Activated T-cell treated with anti-CD3 and anti-CD28 coated beads, Interleukin-2, amount 50 U/mL, for 48 hours (primary cell): ENCODE data around the gene TNFSF10.

Experiments
- DNase-seq, 2 experiments: peaks; one replicate each; pipeline ENCODE4 v3.0.0-alpha.2; 2020

Gene TNFSF10

DNA sequence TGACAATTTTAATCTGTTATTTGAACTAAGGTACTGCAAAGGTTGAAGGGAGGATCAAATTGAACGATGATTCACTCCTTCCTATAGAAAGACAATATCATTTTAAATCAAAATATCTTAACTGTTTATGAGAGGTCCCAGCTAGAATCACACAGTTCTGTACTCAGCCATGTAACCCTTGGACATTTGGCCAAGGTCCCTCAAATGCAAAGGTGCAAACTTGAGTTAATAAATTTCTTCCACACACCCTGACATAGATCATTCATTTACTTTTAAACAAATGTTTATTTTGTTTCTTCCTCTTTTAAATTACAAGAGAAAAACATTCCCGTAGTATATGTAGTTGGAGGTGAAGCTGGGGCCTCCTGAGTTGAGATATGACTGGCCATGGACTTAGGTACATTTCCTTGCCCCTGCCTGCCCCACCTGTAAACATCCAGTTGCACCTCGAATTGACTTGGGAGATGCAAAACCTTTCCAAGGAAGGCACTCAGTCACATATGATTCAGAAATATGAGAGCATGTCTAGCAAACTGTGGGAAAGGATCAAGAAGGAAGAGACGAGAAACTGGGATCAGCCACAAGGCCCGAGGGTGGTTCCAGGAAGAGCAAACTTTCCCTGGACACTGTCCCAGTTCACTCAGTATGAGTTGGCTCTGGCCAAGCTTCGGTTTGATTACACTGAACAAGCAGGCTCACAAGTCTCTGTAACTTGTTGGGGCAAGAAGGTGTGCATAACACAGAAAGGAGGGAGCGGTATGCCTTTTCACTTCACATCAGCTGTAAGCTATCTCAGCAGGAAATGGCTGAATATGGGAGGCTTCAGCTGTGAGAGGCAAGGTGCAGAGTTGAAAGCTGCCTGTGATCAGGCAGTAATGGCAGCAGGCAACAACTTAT lies 6.7 kb downstream of the TNFSF10 start:
- peak; percentile 53 to 57 for DNase-seq

DNA sequence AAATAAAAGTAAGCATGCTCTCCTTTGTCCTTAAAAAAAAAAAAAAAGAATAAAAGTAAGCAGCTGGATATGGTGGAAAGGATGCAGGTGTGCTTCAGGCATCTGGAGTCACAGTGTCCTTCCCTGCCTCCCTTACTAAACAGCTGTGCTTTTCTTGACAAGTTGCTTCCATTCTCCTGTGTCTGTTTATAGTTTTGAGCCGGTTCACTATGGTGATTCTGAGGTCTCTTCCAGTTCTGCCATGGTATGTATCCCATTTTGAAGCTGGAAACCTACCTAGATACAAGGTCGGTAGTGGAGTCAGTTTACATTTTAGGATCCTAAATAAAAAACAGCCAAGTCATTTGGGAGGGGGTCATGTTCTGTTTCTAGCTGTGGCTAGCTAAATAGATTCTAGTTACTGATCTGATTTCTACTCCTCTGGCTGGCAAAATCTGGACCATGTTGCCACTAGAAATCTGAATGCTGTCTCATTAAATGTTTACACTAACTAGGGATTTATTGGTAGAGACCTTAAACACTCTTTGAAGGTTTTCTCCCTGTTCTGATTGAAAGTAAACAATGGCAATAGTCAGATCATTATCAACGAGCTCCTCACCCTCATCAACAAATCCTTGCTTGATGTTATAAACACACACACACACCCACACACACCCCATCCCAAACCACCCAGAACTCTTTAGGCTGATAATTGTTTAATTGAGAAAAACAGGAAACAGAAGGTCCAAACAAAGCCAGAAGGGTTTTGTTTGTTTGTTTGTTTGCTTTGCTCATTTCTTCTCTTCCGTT lies 7.9 kb downstream of the TNFSF10 start:
- no peak for DNase-seq

DNA sequence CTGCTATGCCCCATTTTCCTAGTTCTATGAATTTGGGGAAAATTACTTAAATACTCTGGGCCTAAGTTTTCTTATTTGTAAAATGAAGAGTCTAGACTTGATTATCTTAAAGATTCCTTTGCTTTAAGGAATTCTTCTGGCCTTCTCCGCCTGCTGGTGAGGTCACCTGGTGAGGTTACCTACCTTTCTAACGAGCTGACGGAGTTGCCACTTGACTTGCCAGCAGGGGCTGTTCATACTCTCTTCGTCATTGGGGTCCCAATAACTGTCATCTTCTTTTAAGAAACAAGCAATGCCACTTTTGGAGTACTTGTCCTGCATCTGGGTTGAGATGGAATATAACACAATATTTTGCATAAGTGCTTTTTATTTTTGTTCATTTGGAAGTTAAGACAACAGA lies 8.6 kb downstream of the TNFSF10 start:
- no peak for DNase-seq

DNA sequence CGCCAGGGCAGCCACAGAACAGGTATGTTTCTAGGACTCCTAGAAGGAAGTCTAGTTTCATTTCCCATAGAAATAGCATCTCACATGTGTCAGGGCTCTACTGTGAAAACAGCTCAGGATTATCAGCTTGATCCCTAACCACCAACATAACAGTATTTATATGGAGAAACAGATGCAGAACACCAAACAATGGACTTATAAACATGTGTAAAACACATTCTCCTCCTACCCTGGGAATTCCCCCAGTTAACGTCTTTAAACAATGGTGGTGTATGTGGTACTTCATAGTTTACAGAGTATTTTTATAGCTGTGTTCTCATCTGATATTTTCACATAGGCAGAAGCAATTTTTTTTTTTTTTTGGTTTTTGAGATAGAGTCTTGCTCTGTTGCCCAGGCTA lies 9.7 kb downstream of the TNFSF10 start:
- DNase-seq, result no peak

DNA sequence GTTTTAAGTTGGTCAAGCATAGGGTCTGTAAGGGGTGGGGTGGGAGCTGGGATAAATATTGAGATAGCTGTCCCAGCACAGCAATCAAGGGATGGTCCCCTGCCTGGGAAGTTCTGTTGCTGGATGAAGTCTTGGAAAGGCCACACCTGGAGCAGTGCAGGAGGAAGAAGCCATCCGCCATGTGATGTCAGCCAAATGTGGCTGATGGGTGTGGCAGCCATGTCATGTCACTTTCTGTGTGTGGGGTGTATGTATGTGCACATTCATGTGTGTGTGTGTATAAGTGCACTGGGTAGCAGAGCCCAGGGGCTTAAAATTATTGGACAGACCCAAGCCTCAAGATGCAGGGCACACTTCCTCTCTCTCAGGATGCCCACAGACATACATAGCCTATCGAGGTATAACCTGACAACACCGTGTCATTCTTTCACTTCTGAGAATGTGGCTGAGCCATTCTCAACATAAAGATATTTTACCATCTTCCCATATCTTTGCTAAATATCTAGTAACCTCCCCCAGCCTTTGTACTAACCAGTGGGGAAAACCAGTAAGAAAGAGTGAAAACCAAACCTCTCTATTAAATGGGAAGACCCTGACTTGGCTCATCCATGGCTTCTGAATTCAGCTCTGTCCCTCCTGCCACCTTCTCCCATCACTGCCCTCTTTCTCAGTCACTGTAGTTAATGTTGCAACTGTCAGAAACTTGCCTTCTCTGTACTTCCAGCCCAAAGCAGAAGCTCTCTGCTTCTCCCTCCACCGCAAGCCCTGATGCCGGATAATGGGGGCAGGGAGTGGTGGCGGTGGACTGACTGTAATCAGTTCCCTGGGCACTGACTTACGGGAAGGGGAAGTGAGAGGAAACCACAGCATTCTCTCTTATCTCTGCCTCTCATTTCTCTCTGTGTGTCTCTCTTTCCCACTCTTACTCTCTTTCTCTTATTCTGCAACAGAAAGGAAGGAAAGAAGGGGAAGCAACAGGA lies 11.2 kb downstream of the TNFSF10 start:
- peak; percentile 84 for DNase-seq

DNA sequence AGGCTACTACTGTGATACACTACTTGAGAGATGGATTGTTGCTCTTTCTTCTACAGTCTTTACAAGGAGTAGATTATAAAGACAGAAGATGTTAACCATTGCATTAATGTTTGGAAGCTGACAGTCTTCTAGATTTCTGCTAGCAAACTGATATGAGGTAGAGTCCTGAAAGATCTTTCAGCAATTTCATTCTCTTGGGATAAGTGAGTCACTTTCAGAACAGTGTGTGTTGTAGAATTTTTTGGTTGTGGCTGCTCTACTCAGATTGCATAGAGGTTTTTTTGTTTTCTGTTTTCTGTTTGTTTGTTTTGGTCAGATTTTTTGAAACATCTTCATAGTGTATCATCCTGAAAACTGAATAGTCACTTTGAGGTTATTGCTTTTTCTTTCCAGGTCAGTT lies 17.1 kb downstream of the TNFSF10 start:
- no peak for DNase-seq

DNA sequence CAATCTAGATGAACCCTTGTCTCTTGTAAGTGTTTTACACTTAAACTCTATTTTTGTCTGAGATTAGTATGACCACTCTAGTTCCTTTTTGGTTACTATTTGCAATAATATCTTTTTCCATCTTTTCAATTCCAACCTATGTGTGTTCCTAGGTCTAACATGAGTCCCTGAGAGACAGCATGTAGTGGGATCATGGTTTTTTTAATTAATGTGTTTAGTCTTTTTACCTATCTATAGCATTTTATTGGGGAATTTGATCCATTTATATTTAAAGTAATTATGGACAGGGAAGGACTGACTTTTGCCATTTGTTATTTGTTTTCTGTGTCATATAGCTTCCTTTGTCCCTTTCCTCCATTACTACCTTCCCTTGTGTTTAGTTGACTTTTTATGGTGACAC lies 21.7 kb downstream of the TNFSF10 start:
- DNase-seq, result no peak

DNA sequence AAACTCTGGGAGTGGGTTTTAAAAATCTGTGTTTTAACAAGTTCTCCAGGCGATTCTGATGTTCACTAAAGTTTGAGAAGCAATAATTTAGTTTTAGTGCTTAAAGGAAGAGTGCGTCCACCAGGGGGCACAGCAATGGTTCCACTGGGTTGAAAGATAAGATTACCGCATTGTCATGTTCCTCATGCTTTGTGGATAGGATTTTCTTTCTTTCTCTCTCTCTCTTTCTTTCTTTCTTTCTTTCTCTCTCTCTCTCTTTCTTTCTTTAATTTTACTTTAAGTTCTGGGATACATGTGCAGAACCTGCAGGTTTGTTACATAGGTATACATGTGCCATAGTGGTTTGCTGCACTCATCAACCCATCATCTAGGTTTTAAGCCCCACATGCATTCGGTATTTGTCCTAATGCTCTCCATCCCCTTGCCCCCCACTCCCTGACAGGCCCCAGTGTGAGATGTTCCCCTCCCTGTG lies 33.0 kb downstream of the TNFSF10 start:
- DNase-seq, result peak; percentile 85

DNA sequence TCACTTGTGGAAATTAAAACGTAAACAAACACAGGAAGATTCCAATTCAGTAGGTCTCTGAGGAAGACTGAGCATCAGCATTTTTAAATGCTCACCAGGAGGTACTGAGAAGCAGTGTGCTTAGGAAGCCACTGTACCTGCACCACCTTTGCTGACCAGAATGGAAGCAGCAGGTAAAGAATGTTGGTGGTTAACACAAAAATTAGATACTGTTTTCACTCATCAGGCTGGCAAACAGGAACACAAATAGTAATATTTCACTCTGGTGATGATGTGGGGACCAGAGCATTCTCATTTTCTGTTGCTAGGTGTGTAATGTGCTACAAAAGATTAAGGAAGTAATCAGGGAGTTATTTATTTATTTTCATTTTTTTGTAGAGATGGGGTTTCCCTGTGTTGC lies 45.1 kb downstream of the TNFSF10 start:
- no peak for DNase-seq

DNA sequence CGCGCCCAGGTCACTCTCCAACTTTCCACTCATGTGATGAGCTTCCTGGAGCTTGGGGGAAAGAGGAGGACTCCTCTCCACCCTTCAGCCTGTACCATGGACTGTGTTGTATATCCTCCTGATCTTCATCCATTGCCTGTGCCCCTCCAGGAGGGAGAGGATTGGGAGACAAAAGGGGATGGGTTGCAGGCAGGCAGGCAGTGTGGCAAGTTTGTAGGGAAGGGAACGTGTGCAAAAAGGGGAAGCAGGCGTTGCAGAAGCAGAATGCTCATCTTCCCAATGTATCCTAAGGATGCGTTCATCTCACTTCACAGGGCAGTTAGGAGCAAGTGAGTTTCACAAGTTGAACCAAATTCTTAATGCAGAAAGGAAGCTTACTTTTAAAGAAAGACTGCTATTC lies 46.9 kb downstream of the TNFSF10 start:
- no peak for DNase-seq

DNA sequence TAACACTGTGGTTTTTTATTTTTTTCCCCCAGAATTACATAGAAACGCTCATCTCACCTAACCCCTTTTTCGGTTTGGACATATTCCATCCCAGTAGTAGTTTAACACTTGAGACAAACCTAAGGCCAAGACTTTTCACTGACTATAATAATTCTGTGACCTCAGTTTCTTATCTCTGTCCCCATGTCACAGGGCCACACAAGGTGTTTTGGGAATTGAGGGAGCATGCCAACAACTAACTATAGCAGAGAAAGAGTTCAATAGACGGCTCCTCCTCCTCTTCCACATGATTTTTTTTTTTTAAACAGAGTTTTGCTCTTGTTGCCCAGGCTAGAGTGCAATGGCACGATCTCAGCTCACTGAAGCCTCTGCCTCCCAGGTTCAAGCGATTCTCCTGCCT lies 47.5 kb downstream of the TNFSF10 start:
- no peak for DNase-seq

DNA sequence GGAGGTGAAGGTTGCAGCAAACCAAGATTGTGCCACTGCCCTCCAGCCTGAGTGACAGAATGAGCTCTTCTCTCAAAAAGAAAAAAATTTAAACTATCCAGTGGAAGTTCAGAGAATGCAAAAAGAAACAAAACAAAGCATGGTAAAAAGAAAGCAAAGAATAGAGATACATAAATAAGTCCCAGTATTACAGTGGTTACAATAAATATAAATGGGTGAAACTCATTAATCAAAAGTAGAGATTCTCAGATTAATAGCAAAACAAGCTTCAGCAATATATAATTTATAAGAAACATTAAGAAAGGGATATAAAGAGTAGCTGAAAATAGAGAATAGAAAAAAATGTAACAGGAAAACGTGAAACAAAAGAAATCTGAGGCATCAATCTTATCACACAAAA lies 51.3 kb downstream of the TNFSF10 start:
- DNase-seq, result no peak

DNA sequence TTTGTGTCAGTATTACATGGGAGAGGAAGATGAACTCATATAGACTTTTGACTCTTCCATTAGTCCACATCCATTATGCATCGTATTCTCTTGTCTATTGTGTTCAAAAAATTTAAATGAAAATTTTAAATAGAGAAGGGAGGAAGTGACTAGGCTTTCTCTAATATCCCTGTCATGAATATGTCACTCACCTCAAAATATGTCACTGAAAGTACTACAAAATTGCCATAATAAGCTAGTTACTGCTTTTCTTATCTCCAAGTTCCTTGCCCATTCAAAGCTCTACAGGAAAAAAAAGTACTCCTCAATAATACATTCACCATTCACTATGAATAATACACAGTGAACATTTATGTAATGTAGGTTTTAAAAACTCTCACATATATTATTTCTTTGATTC lies 52.6 kb downstream of the TNFSF10 start:
- no peak for DNase-seq

DNA sequence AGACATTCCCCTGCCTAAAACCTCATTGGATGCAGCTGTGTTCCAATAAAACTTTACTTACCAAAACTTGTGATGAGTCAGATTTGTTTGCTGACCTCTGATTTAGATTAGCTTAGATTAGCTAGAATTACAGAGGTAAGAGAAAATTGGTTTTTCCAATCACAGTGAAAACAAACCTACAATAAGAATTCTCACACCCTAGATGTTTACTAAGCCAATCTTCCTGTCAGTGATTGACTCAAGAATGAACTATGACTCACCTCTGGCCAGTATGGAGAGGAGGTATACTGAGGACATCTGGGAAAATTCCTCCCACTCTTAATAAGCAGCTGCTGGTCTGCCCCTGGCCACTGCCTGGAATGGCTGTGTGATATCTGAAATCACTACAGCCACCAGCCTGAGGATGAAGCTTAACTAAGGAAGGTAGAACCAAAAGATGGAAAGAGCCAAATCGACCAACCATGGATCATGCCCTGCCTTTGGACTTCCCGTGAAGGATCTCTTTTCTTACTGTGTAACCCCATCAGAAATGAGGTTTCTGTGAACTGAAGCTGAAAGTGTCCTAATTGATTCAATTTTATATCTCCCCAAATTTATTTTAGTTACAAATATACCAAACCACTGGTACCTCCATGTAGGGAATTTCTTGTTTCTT lies 55.9 kb downstream of the TNFSF10 start:
- DNase-seq, result no peak

DNA sequence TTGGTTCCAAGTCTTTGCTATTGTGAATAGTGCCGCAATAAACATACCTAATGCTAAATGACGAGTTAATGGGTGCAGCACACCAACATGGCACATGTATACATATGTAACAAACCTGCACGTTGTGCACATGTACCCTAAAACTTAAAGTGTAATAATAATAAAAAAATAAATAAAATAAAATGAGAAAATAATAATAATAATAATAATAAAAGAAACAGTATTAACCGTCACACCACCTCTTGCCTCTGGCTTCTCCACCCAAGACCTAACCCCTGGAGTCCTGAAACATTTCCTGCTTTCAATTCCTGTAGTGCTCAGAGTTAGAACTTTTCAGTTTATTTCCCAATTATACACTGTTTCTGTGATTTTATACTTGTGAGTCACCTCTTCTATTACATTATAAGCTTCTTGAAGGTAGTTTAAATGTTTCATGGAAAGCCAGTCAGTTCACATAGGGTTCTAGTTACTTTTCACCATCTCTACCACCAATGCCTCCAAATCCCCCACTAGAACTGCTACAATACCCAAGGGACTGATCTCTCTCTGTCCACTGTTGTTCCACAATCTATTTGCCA lies 56.6 kb downstream of the TNFSF10 start:
- no peak for DNase-seq

DNA sequence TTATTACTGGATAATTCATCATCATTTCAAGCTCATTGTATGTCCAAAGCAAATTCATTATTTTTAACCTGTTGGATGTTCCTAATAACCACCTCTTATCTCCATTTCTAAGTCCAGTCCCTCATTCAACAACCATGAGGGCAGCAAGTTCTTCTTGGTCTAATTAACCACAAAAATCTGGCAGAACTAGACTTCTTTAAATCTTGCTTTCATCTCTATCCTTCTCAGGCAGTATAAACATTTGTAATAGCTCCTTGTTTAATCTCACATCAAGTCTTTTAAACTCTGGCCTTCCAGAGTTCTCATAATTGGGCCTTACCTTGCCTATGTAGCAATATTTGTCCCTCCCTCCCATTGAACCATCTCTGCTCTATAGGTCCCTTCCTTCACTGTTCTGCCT lies 57.9 kb downstream of the TNFSF10 start:
- DNase-seq, result no peak

DNA sequence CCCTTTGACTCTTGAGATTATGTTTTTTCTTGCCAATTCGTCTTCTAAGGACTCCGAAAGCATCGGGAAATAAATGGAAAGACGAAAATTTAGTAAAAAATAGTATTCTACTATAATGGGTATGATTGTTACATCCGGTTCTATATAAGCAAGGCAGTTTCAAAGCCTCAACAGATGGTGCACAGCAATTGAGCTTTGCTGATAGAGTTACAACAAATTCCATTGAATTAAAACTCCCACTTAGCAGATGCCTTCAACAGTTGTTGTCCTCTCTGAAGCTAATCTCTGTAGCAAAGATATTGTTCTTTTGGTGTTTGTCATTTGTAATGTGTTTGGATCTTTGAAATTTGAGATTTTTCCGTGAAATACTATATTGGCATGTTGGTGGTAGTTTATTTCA lies 58.9 kb downstream of the TNFSF10 start:
- DNase-seq, result no peak

DNA sequence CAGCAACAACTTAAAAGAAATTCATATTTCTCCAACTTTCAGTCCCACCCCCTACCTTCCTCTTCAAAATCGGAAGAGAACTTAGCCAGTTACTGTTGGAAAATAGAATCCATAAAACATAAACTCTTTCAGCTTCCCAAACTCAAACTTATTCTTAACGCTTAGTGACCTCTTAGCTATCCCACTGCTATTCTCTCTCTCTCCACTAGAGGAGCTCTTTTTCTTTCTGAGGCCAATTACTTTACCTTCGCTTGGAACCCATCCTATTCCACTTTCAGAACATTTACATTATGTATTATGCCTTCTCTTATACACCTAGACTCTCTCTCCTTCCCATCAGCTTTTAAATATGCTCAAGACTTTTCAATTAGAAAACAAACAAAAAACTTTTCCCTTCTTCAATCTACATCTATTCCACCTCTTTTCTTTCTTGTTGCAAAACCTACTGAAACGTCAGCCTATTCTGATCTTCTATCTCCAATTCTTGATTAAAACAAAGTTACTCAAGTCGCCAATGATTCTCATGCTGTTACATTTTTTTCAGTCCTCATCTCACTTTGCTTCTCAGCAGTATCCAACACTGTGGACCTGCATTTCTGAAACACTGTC lies 61.6 kb downstream of the TNFSF10 start:
- no peak for DNase-seq

DNA sequence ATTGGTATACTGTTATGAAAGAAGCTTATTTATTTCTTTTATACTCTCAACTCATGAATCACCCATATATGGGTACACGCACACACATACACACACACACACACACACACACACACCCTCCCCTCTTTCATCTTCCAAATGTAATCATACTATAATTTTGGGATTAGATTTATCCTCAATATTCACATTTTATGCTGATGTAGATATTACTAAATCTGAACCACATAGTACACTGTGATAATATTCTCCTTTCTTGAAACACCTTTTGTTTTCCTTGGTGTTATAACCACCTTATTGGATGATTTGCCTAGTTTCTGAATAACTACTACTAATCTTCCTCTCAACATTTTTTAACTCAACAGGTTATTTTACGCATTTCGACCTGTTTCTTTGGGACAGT lies 66.8 kb downstream of the TNFSF10 start:
- DNase-seq, result no peak
